HepG2 (cell line): Measurements from ENCODE around the gene C6orf62. TPM values are rescaled to one million over a fixed set of nuclear protein-coding genes. Genes with fewer than 3 reads are reported as not detected.

ENCODE experiments used
- ATF1 ChIP-seq: IDR thresholded peaks from 2 replicates; pipeline ENCODE4 v1.6.1; 2016; ENCODE audit warnings: mild to moderate bottlenecking, control low read depth
- CENPBD1 ChIP-seq: sonication (generic); formaldehyde crosslinking; IDR thresholded peaks from 2 replicates; pipeline ENCODE4 v1.8.0; 2022; ENCODE audit warnings: missing genetic modification reagents, low read depth, mild to moderate bottlenecking, borderline replicate concordance
- CENPX ChIP-seq: sonication (generic); formaldehyde crosslinking; IDR thresholded peaks from 2 replicates; pipeline ENCODE4 v1.9.0; 2021; ENCODE audit warnings: mild to moderate bottlenecking, missing genetic modification reagents, moderate library complexity
- DNMT1 ChIP-seq: sonication (generic); formaldehyde crosslinking; IDR thresholded peaks from 2 replicates; pipeline ENCODE4 v1.5.1; 2020; ENCODE audit warnings: mild to moderate bottlenecking, missing genetic modification reagents
- FOXM1 ChIP-seq: sonication (generic); formaldehyde crosslinking; IDR thresholded peaks from 2 replicates; pipeline ENCODE4 v1.5.0; 2020; ENCODE audit warnings: missing genetic modification reagents
- HNRNPK ChIP-seq: fragments of 200-400 bp; formaldehyde crosslinking; IDR thresholded peaks from 2 replicates; pipeline ENCODE4 v1.6.1; 2018; ENCODE audit warnings: low read length, low read depth, moderate library complexity, mild to moderate bottlenecking; ENCODE audit not compliant: poor library complexity, severe bottlenecking
- HNRNPLL ChIP-seq: fragments of 200-400 bp; formaldehyde crosslinking; IDR thresholded peaks from 2 replicates; pipeline ENCODE4 v1.6.1; 2017; ENCODE audit warnings: mild to moderate bottlenecking, low read depth, low read length; ENCODE audit not compliant: poor library complexity, severe bottlenecking
- HOXA7 ChIP-seq: sonication (generic); formaldehyde crosslinking; IDR thresholded peaks from 2 replicates; pipeline ENCODE4 v1.8.1; 2022; ENCODE audit warnings: mild to moderate bottlenecking, missing genetic modification reagents, moderate library complexity
- MIER3 ChIP-seq: IDR thresholded peaks from 2 replicates; pipeline ENCODE4 v1.6.1; 2016; ENCODE audit warnings: missing compliant biosample characterization, borderline replicate concordance
- NFATC3 ChIP-seq: sonication (generic); formaldehyde crosslinking; IDR thresholded peaks from 2 replicates; pipeline ENCODE4 v1.5.1; 2020; ENCODE audit warnings: mild to moderate bottlenecking, missing genetic modification reagents
- NFKB2 ChIP-seq: sonication (generic); formaldehyde crosslinking; IDR thresholded peaks from 2 replicates; pipeline ENCODE4 v1.4.0; 2020; ENCODE audit warnings: missing genetic modification reagents, borderline replicate concordance
- NR1H2 ChIP-seq: sonication (generic); formaldehyde crosslinking; IDR thresholded peaks from 2 replicates; pipeline ENCODE4 v1.8.1; 2022; ENCODE audit warnings: low read depth, missing genetic modification reagents, borderline replicate concordance
- POGZ ChIP-seq: sonication (generic); formaldehyde crosslinking; IDR thresholded peaks from 2 replicates; pipeline ENCODE4 v1.4.0; 2020; ENCODE audit warnings: mild to moderate bottlenecking, missing genetic modification reagents
- RCOR2 ChIP-seq: IDR thresholded peaks from 2 replicates; pipeline ENCODE4 v1.6.1; 2016; ENCODE audit warnings: missing biosample characterization, missing genetic modification reagents
- REL ChIP-seq: sonication (generic); formaldehyde crosslinking; conservative IDR thresholded peaks from 2 replicates; pipeline ENCODE4 v1.8.0; 2022; ENCODE audit warnings: mild to moderate bottlenecking, missing genetic modification reagents, moderate library complexity
- SAFB2 ChIP-seq: sonication (generic); formaldehyde crosslinking; IDR thresholded peaks from 2 replicates; pipeline ENCODE4 v1.5.1; 2020; ENCODE audit warnings: missing genetic modification reagents, low read depth, mild to moderate bottlenecking, borderline replicate concordance
- ZBTB7B ChIP-seq: sonication (generic); formaldehyde crosslinking; IDR thresholded peaks from 2 replicates; pipeline ENCODE4 v1.4.0; 2020; ENCODE audit warnings: missing genetic modification reagents
- ZFP1 ChIP-seq: IDR thresholded peaks from 2 replicates; pipeline ENCODE4 v1.6.1; 2016
- ZNF138 ChIP-seq: sonication (generic); formaldehyde crosslinking; IDR thresholded peaks from 2 replicates; pipeline ENCODE4 v1.5.0; 2020; ENCODE audit warnings: mild to moderate bottlenecking, low read depth, missing genetic modification reagents
- ZNF232 ChIP-seq: sonication (generic); formaldehyde crosslinking; IDR thresholded peaks from 2 replicates; pipeline ENCODE4 v1.4.0; 2020; ENCODE audit warnings: missing genetic modification reagents, borderline replicate concordance
- ZNF317 ChIP-seq: sonication (generic); formaldehyde crosslinking; IDR thresholded peaks from 2 replicates; pipeline ENCODE4 v1.5.0; 2020; ENCODE audit warnings: mild to moderate bottlenecking, missing genetic modification reagents
- ZNF326 ChIP-seq: sonication (generic); formaldehyde crosslinking; IDR thresholded peaks from 2 replicates; pipeline ENCODE4 v1.4.0; 2020; ENCODE audit warnings: missing genetic modification reagents, borderline replicate concordance
- ZNF331 ChIP-seq: sonication (generic); formaldehyde crosslinking; IDR thresholded peaks from 2 replicates; pipeline ENCODE4 v1.4.0; 2020; ENCODE audit warnings: missing genetic modification reagents
- ZNF460 ChIP-seq: sonication (generic); formaldehyde crosslinking; IDR thresholded peaks from 2 replicates; pipeline ENCODE4 v1.5.1; 2020; ENCODE audit warnings: missing genetic modification reagents, mild to moderate bottlenecking, borderline replicate concordance
- ZNF496 ChIP-seq: sonication (generic); formaldehyde crosslinking; IDR thresholded peaks from 2 replicates; pipeline ENCODE4 v1.8.1; 2023; ENCODE audit warnings: mild to moderate bottlenecking, moderate library complexity, missing genetic modification reagents; ENCODE audit not compliant: insufficient replicate concordance
- ZNF580 ChIP-seq: IDR thresholded peaks from 2 replicates; pipeline ENCODE4 v1.6.1; 2016; ENCODE audit warnings: low read depth, borderline replicate concordance
- ZNF704 ChIP-seq: sonication (generic); formaldehyde crosslinking; IDR thresholded peaks from 2 replicates; pipeline ENCODE4 v1.8.1; 2023; ENCODE audit warnings: mild to moderate bottlenecking, inconsistent platforms, moderate library complexity, missing genetic modification reagents, borderline replicate concordance
- ZNF784 ChIP-seq: sonication (generic); formaldehyde crosslinking; IDR thresholded peaks from 2 replicates; pipeline ENCODE4 v1.5.1; 2020; ENCODE audit warnings: missing genetic modification reagents, mild to moderate bottlenecking, borderline replicate concordance
- ZSCAN29 ChIP-seq: sonication (generic); formaldehyde crosslinking; conservative IDR thresholded peaks from 2 replicates; pipeline ENCODE4 v1.4.0; 2020; ENCODE audit warnings: mild to moderate bottlenecking, missing genetic modification reagents
- polyA plus RNA-seq, 8 experiments: library from polyadenylated mRNA; depleted of rRNA in 3 of 8; stranded (reverse) in 7 of 8; unstranded in 1 of 8; fragments of >200 nt; fragmentation: Illumina TruSeq in 4 of 8; extraction: Trizol in 4 of 8; gene quantifications; 2 replicates each; pipeline versions ENCODE4 v1.2.1 to v1.2.3, GENCODE V29; 2011 to 2016; ENCODE audit warnings: low read depth in 4 of 8, missing spikeins in 1 of 8, mixed read lengths in 1 of 8; ENCODE audit not compliant: insufficient read depth in 1 of 8
- total RNA-seq, 5 experiments: library from RNA; depleted of rRNA; stranded (reverse); fragments of >200 nt; fragmentation: Illumina TruSeq; extraction: Trizol; gene quantifications; 2 replicates each; pipeline ENCODE4 v1.2.3, GENCODE V29; 2016; ENCODE audit warnings: low read depth in 1 of 5

Gene C6orf62
- total and polyA plus RNA-seq, 2 of the 13 experiments (the other 11 are each of a cell fraction or from before 2014, with no cell fraction given), result 54.8 to 90.4 TPM

GRCh38 chr6:24666641-24667377 is 52.1 kb downstream of the C6orf62 start, which contains the start of the genes ACOT13 and TDP2 (continued):
- peak; percentile 98 for TF ChIP-seq MIER3 (CRISPR knock-in tag)
- TF ChIP-seq CENPBD1, result peak; percentile 74
- 0 out of 2 replicates have a peak, but pooled peaks have one; percentile 89 for TF ChIP-seq ZSCAN29 (CRISPR knock-in tag)
- peak; percentile 97 for TF ChIP-seq ZNF138
- TF ChIP-seq ZBTB7B (CRISPR knock-in tag), result peak; percentile 95
- no peak for TF ChIP-seq FOXM1 (CRISPR knock-in tag)
- peak; percentile 66; the same call in 1 of the 2 replicates for TF ChIP-seq ZNF460 (CRISPR knock-in tag)
- TF ChIP-seq ZNF580, result peak; percentile 93
- TF ChIP-seq NFATC3 (CRISPR knock-in tag), result peak; percentile 12; the same call in 1 of the 2 replicates
- peak; percentile 97 for TF ChIP-seq SAFB2 (CRISPR knock-in tag)
- peak; percentile 97 for TF ChIP-seq DNMT1
- TF ChIP-seq POGZ (CRISPR knock-in tag), result peak; percentile 99
- TF ChIP-seq ZNF331 (CRISPR knock-in tag), result peak; percentile 92
- TF ChIP-seq ZNF232 (CRISPR knock-in tag), result no peak; the same call in 1 of the 2 replicates
- TF ChIP-seq HNRNPK, result peak; percentile 84
- TF ChIP-seq ZFP1 (CRISPR knock-in tag), result peak; percentile 94; the same call in 1 of the 2 replicates
- TF ChIP-seq NR1H2 (CRISPR knock-in tag), result no peak
- peak; percentile 92 for TF ChIP-seq NFKB2
- TF ChIP-seq CENPX (CRISPR knock-in tag), result no peak
- peak; percentile 72 for TF ChIP-seq ATF1 (CRISPR knock-in tag)
- TF ChIP-seq ZNF326 (CRISPR knock-in tag), result no peak
- no peak for TF ChIP-seq HOXA7 (CRISPR knock-in tag)
- peak; percentile 43; the same call in 1 of the 2 replicates for TF ChIP-seq RCOR2 (CRISPR knock-in tag)
- peak; percentile 91 for TF ChIP-seq ZNF317 (CRISPR knock-in tag)
- TF ChIP-seq ZNF496, result no peak
- peak; percentile 98 for TF ChIP-seq HNRNPLL
- no peak; the same call in 1 of the 2 replicates for TF ChIP-seq ZNF704
- TF ChIP-seq ZNF784 (CRISPR knock-in tag), result peak; percentile 84; the same call in 1 of the 2 replicates
- TF ChIP-seq REL (CRISPR knock-in tag), result peak; percentile 91; the same call in 1 of the 2 replicates
